Activated B cell treated with CpG ODN at 0.5 μM for 24 hours (primary cell): ENCODE results near the gene SGPL1. TPM values are rescaled to one million over a fixed set of nuclear protein-coding genes. Genes with fewer than 3 reads are reported as not detected.
"Not testable (repeated sequence)": the region's sequence is repeated elsewhere in the genome, so short reads cannot be mapped to it uniquely, and the experiment has no call there.

Experiments used
- ATAC-seq: fragments of 200-7000 bp; cut with Tn5 transposase; one replicate; pipeline ENCODE4 v1.10.0; 2021; ENCODE audit warnings: low read depth, mild to moderate bottlenecking, moderate library complexity
- CTCF ChIA-PET: fragments of 350-600 bp; sonication (Branson Sonifier 250); formaldehyde crosslinking; loops from one replicate; lab custom pipeline; 2021; ENCODE audit warnings: antibody characterized with exemption; lab: Charles Lee
- POLR2A ChIA-PET: fragments of 350-600 bp; sonication (Branson Sonifier 250); formaldehyde crosslinking; loops from one replicate; lab custom pipeline; 2021; ENCODE audit warnings: antibody characterized with exemption; lab: Charles Lee
- DNase-seq: peaks from one replicate; pipeline ENCODE4 v3.0.0; 2022
- H3K27ac Mint-ChIP-seq: one replicate; pipeline ENCODE4 v1.8.0; 2020; ENCODE audit warnings: mixed read lengths
- H3K27me3 Mint-ChIP-seq: one replicate; pipeline ENCODE4 v1.8.0; 2021; ENCODE audit warnings: mixed read lengths
- H3K36me3 Mint-ChIP-seq: one replicate; pipeline ENCODE4 v1.8.0; 2021; ENCODE audit warnings: low read depth, mixed read lengths
- H3K4me1 Mint-ChIP-seq: one replicate; pipeline ENCODE4 v1.8.0; 2021; ENCODE audit warnings: mixed read lengths
- H3K4me3 Mint-ChIP-seq: one replicate; pipeline ENCODE4 v1.8.0; 2020; ENCODE audit warnings: mild to moderate bottlenecking, mixed read lengths
- H3K9me3 Mint-ChIP-seq: one replicate; pipeline ENCODE4 v1.8.0; 2020; ENCODE audit warnings: mixed read lengths
- intact Hi-C: fragments of 100-400 bp; cut with micrococcal nuclease; formaldehyde crosslinking; loops from one replicate; pipeline ENCODE4 v1.15.1; 2024
- total RNA-seq: library from RNA; stranded (reverse); gene quantifications from 2 replicates; pipeline ENCODE4 v1.2.3, GENCODE V29; 2022
- TF ChIP-seq, protein P1 (sequence below): fragments of 200-600 bp; IDR thresholded peaks from one replicate; pipeline ENCODE4 v1.8.0; 2022; ENCODE audit warnings: antibody characterized with exemption, mild to moderate bottlenecking

The SGPL1 gene, protein sequence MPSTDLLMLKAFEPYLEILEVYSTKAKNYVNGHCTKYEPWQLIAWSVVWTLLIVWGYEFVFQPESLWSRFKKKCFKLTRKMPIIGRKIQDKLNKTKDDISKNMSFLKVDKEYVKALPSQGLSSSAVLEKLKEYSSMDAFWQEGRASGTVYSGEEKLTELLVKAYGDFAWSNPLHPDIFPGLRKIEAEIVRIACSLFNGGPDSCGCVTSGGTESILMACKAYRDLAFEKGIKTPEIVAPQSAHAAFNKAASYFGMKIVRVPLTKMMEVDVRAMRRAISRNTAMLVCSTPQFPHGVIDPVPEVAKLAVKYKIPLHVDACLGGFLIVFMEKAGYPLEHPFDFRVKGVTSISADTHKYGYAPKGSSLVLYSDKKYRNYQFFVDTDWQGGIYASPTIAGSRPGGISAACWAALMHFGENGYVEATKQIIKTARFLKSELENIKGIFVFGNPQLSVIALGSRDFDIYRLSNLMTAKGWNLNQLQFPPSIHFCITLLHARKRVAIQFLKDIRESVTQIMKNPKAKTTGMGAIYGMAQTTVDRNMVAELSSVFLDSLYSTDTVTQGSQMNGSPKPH
- total RNA-seq: 35.9 and 36.3 TPM in 2 replicates

DNA sequence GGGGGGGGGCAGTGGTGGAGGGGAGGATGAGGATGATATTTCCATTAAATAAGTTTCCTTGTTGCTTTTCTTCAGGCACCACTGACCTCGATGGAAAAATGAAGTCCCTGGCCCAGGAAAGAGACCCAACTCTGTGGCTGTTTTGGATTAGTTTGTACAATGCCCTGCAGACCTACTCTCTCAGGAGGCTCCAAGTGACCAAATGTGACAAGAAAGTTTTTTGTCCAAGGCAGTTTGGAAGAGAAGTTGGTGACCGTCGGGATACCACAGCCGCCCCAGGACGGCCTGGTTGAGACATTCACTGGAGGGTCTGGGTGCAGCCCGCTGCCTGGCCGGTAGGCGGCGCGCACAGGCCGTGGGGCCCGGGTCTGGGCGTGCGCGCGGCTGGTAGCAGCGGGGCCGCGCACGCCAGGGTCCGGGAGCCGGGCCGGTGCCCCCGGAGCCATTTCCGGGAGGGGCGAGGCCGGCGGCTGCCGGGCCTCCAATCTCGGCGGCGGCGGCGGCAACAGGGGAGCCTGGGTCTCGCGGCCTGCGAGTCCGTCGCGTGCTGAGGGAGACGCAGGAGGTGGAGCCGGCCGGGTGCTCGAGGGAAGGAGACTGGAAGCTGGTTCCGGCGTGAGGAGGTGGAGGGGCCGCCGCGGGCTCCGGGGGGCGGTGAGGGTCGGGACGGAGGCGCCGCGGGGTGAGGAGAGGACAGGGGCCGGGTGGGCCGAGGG lies at the start of gene SGPL1:
TSS of gene SGPL1 (plus strand) at position 445 of the 716 bp plus-strand sequence. CDS start 906 bp downstream, outside the sequence.
- ChIA-PET CTCF (interaction anchor here (2.2 kb wide), 1 partner anchor 64 kb away, joined by 8 read pairs; no protein-coding TSS in a partner anchor), POLR2A (interaction anchor here (0.5 to 1.0 kb wide), 3 partner anchors 13 to 669 kb away, joined by 3 to 6 read pairs (median 3); partner anchors contain the start of gene TYSND1)
- peak within 1 kb of the TSS; percentile 90 for H3K4me3 Mint-ChIP-seq
- ATAC-seq (peak; percentile 95), DNase-seq (peak; percentile 90)
- H3K27ac Mint-ChIP-seq: peak within 1 kb of the TSS; percentile 82
- peaks cover 2% of the 10 kb centered on the region for H3K27me3 Mint-ChIP-seq
- H3K9me3 Mint-ChIP-seq: no peaks in the 10 kb centered on the region
- intact Hi-C loops: loop anchor here (1.0 to 5.0 kb wide), 10 partner anchors 12 to 669 kb away; partner anchors contain the start of genes EIF4EBP2, PCBD1, PPA1 and SAR1A
- H3K4me1 Mint-ChIP-seq: peaks cover 26% of the 10 kb centered on the region
- H3K36me3 Mint-ChIP-seq: peaks cover 25% of the 10 kb centered on the region
- TF ChIP-seq, protein P1, sequence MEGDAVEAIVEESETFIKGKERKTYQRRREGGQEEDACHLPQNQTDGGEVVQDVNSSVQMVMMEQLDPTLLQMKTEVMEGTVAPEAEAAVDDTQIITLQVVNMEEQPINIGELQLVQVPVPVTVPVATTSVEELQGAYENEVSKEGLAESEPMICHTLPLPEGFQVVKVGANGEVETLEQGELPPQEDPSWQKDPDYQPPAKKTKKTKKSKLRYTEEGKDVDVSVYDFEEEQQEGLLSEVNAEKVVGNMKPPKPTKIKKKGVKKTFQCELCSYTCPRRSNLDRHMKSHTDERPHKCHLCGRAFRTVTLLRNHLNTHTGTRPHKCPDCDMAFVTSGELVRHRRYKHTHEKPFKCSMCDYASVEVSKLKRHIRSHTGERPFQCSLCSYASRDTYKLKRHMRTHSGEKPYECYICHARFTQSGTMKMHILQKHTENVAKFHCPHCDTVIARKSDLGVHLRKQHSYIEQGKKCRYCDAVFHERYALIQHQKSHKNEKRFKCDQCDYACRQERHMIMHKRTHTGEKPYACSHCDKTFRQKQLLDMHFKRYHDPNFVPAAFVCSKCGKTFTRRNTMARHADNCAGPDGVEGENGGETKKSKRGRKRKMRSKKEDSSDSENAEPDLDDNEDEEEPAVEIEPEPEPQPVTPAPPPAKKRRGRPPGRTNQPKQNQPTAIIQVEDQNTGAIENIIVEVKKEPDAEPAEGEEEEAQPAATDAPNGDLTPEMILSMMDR: no peak

DNA sequence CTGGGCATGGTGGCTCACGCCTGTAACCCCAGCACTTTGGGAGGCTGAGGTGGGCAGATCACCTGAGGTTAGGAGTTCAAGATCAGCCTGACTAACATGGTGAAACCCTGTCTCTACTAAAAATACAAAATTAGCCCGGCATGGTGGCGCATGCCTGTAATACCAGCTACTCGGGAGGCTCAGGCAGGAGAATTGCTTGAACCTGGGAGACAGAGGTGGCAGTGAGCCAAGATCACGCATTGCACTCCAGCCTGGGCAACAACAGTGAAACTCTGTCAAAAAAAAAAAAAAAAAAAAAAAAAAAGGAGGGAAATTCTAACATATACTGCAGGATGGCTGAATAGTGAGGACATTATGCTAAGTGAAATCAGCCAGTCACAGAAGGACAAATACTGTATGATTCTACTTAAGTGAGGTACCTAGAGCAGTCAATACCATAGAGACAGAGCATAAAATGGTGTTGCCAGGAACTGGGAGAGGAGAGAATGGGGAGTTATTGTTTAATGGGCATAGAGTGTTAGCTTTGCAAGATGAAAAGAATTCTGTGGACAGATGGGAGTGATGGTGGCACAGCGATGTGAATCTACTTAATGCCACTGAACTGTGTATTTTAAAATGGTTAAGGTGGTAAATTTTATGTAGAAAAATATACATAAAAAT lies 47.6 kb upstream of the SGPL1 start:
- H3K36me3 Mint-ChIP-seq, POLR2A ChIA-PET, H3K4me1 Mint-ChIP-seq, DNase-seq, H3K27ac Mint-ChIP-seq, H3K27me3 Mint-ChIP-seq, ATAC-seq, H3K4me3 Mint-ChIP-seq, intact Hi-C loops, CTCF ChIA-PET: not testable (repeated sequence)
- peaks cover 15% of the 10 kb centered on the region for H3K9me3 Mint-ChIP-seq

- no peak overlapping the region for H3K4me3 Mint-ChIP-seq
Measured at GRCh38 chr10:70769121-70769520, 46.6 kb upstream of the SGPL1 start.

GRCh38 chr10:70770001-70770400 lies 45.7 kb upstream of the SGPL1 start:
- ChIA-PET CTCF (no interaction called here), POLR2A (no interaction called here)
- H3K27me3 Mint-ChIP-seq: no peaks in the 10 kb centered on the region
- peaks cover 15% of the 10 kb centered on the region for H3K9me3 Mint-ChIP-seq
- H3K36me3 Mint-ChIP-seq: no peaks in the 10 kb centered on the region
- TF ChIP-seq, protein P1: no peak
- no peak overlapping the region for H3K27ac Mint-ChIP-seq
- DNase-seq (no peak), ATAC-seq (no peak)
- H3K4me3 Mint-ChIP-seq: no peak overlapping the region
- H3K4me1 Mint-ChIP-seq: no peaks in the 10 kb centered on the region
- intact Hi-C loops: no loop called here

More at GRCh38 chr10:70769121-70769520, 46.6 kb upstream of the SGPL1 start:
- Mint-ChIP-seq H3K36me3 (no peaks in the 10 kb centered on the region), H3K9me3 (peaks cover 15% of the 10 kb centered on the region), H3K27me3 (no peaks in the 10 kb centered on the region), H3K27ac (no peak overlapping the region), H3K4me1 (no peaks in the 10 kb centered on the region)
- ChIA-PET CTCF (no interaction called here), POLR2A (no interaction called here)
- intact Hi-C loops: no loop called here
- TF ChIP-seq, protein P1: no peak
- DNase-seq: no peak
- ATAC-seq: no peak

DNA sequence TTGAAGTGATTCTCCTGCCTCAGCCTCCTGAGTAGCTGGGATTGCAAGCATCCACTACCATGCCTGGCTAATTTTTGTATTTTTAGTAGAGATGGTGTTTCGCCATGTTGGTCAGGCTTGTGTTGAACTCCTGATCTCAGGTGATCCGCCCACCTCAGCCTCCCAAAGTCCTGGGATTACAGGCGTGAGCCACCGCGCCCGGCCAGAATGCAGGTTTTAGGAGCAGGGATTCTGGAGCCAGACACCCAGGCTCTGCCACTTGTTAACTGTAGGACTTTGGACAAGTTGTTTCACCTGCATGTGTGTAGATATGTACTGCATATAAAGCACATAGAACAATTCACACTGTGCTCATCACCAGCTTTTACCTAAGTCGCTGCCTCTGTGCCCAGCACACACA lies 45.2 kb upstream of the SGPL1 start:
- intact Hi-C loops, POLR2A ChIA-PET, H3K36me3 Mint-ChIP-seq, DNase-seq, ATAC-seq, H3K4me3 Mint-ChIP-seq, H3K27me3 Mint-ChIP-seq, H3K27ac Mint-ChIP-seq, CTCF ChIA-PET, H3K4me1 Mint-ChIP-seq: not testable (repeated sequence)
- H3K9me3 Mint-ChIP-seq: peaks cover 11% of the 10 kb centered on the region
